Brain microvascular endothelial cell (primary cell): Measurements from ENCODE around the gene UBE2H.
"Not testable (repeated sequence)": the region's sequence is repeated elsewhere in the genome, so short reads cannot be mapped to it uniquely, and the experiment has no call there.

Experiments
- DNase-seq: peaks from one replicate; pipeline ENCODE4 v3.0.0-alpha.2; 2020
- H3K27ac ChIP-seq: fragments of 250-450 bp; sonication (Bioruptor Pico); 2 replicates; pipeline ENCODE4 v1.5.1; 2020; ENCODE audit warnings: mild to moderate bottlenecking, moderate library complexity
- H3K27me3 ChIP-seq: fragments of 250-450 bp; sonication (Bioruptor Pico); replicated peaks from 2 replicates; pipeline ENCODE4 v1.5.1; 2020; ENCODE audit warnings: mild to moderate bottlenecking
- H3K36me3 ChIP-seq: fragments of 250-450 bp; sonication (Bioruptor Pico); replicated peaks from 2 replicates; pipeline ENCODE4 v1.5.1; 2020; ENCODE audit warnings: mild to moderate bottlenecking
- H3K4me3 ChIP-seq: 2 replicates; pipeline ENCODE4 v1.5.1; 2011; ENCODE audit warnings: low read depth, mild to moderate bottlenecking, control low read depth, low read length, moderate library complexity
- CTCF ChIP-seq: IDR thresholded peaks from 2 replicates; pipeline ENCODE4 v1.5.1; 2011; ENCODE audit warnings: low read depth, mild to moderate bottlenecking, moderate library complexity, low read length, control low read depth, inconsistent platforms; ENCODE audit errors: missing control alignments
- in situ Hi-C: cut with HindIII; loops from 2 replicates; pipeline ENCODE4 v1.10.0; 2017; ENCODE audit warnings: low sequenced_read_pairs, low pct_ligation_motif_present

Gene UBE2H

GRCh38 chr7:129828989-129829736 is 123.6 kb downstream of the UBE2H start:
- Histone ChIP-seq H3K36me3 (peaks cover 7% of the 10 kb centered on the region), H3K27ac (no peak overlapping the region), H3K27me3 (no peaks in the 10 kb centered on the region), H3K4me3 (no peak overlapping the region)
- no peak for DNase-seq
- in situ Hi-C loops, result no loop called here
- TF ChIP-seq CTCF, result no peak

DNA sequence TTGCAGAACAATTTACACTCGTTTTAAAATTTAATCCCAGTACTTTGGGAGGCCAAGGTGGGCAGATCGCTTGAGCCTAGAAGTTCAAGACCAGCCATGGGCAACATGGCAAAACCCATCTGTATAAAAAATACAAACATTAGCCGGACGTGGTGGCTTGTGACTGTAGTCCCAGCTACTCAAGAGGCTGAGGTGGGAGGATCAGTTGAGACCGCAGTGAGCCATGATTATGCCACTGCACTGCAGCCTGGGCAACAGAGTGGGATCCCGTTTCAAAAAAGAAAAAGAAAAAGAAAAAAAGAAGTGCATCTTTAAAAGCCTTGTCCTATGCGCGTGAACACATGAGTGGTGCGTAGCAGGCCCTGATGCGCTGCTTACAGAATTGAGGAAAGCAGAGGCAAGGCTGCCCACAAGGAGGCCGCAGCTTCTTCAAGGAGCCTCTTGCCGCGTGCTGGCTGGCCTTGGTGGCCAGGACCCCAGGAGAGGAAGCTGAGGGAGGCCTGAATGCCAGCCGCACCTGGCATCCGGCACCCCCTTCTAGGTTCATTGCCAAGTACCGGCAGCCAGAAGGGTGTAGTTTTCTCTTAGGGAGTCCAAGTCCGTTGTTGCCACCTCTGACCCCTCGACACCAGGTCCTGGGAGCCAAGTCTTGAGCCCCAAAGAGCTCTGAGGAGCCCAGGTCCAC is 124.5 kb downstream of the UBE2H start:
- Histone ChIP-seq H3K36me3 (peaks cover 7% of the 10 kb centered on the region), H3K4me3 (no peak overlapping the region), H3K27me3 (no peaks in the 10 kb centered on the region), H3K27ac (no peak overlapping the region)
- no peak for TF ChIP-seq CTCF
- in situ Hi-C loops, result no loop called here
- DNase-seq, result no peak

DNA sequence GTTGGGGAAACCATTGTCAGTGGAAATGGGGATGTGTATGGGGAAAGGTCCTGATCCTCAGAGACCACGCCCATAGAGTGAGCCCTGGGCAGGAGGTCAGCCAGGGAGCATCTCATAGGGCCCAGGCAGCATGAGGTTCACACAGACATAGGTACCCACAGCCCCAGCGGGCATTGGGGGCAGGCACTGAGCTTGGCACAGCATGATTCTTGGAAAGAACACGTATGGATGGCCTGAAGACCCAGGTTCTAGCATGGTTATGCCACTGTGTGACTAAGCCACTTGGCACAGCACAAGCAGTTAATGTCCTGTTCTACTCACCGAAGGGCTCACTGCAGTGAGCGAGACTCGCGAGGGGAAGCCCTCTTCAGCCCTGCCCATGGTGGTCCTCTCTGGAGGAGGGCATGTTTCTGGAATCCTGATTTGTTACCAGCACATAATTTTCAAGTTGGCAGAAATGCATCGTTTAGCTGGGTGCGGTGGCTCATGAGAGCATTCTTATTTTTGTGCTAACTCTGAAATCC is 125.2 kb downstream of the UBE2H start:
- in situ Hi-C loops, result no loop called here
- Histone ChIP-seq H3K27me3 (no peaks in the 10 kb centered on the region), H3K4me3 (no peak overlapping the region), H3K27ac (no peak overlapping the region), H3K36me3 (peaks cover 7% of the 10 kb centered on the region)
- DNase-seq, result no peak
- TF ChIP-seq CTCF, result no peak

DNA sequence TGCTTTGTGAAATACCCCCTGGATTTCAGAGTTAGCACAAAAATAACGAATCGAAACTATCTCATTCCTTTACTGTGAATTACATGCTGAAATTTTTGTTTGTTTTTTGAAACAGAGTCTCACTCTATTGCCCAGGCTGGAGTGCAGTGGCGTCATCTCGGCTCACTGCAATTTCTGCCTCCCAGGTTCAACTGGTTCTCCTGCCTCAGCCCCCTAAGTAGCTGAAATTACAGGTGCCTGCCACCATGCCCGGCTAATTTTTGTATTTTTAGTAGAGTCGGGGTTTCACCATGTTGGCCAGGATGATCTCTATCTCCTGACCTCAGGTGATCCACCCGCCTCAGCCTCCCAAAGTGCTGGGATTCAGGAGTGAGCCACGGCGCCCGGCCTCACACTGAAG is 125.9 kb downstream of the UBE2H start:
- in situ Hi-C loops, result not testable (repeated sequence)

GRCh38 chr7:129825209-129825970 is 127.4 kb downstream of the UBE2H start:
- Histone ChIP-seq H3K4me3 (peak overlapping the region; percentile 74), H3K27me3 (no peaks in the 10 kb centered on the region), H3K36me3 (no peaks in the 10 kb centered on the region), H3K27ac (peak overlapping the region; percentile 18)
- peak; percentile 42 for DNase-seq
- peak; percentile 50 for TF ChIP-seq CTCF
- in situ Hi-C loops, result no loop called here

More for the DNA sequence above, 125.9 kb downstream of the UBE2H start:
- H3K27ac ChIP-seq, H3K36me3 ChIP-seq, H3K27me3 ChIP-seq, H3K4me3 ChIP-seq, DNase-seq: not testable (repeated sequence)
